Stimulated activated CD4-positive, alpha-beta T cell treated with anti-CD3 and anti-CD28 coated beads, Interleukin-1b, Interleukin-23, amount 100 ng/mL, for 48 hours (primary cell): ENCODE data around the gene KRT15.
"Not testable (repeated sequence)": the region's sequence is repeated elsewhere in the genome, so short reads cannot be mapped to it uniquely, and the experiment has no call there.

Experiments
- DNase-seq: peaks from one replicate; pipeline ENCODE4 v3.0.0-alpha.2; 2020

KRT15 gene

DNA sequence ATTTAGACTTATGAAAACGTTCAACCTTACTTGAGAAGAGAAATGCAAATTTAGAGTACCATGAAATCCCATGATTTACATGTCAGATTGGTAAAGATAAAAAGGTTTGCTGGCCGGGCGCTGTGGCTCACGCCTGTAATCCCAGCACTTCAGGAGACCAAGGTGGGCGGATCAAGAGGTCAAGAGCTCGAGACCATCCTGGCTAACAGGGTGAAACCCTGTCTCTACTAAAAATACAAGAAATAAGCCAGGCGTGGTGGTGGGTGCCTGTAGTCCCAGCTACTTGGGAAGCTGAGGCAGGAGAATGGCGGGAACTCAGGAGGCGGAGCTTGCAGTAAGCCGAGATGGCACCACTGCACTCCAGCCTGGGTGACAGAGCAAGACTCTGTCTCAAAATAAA, 24.1 kb upstream of the KRT15 start:
- not testable (repeated sequence) for DNase-seq

DNA sequence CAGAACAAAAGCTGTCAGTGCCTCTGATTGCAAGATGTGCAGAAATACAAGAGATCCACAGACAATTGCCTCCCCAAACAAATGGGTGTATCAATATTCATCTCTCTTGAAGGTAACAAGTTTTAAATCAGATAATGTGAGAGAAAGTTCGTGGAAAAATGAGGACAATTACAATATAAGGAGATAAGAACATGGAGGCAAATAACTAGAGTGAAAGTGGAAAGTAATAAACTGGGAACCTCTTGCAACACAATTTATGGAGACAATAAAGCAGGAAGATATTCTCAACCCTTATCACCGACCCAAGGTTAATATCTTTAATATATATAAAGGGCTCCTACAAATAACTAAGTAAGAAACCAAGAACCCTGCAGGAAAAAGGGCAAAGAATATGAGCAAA, 23.7 kb upstream of the KRT15 start:
- DNase-seq: no peak

DNA sequence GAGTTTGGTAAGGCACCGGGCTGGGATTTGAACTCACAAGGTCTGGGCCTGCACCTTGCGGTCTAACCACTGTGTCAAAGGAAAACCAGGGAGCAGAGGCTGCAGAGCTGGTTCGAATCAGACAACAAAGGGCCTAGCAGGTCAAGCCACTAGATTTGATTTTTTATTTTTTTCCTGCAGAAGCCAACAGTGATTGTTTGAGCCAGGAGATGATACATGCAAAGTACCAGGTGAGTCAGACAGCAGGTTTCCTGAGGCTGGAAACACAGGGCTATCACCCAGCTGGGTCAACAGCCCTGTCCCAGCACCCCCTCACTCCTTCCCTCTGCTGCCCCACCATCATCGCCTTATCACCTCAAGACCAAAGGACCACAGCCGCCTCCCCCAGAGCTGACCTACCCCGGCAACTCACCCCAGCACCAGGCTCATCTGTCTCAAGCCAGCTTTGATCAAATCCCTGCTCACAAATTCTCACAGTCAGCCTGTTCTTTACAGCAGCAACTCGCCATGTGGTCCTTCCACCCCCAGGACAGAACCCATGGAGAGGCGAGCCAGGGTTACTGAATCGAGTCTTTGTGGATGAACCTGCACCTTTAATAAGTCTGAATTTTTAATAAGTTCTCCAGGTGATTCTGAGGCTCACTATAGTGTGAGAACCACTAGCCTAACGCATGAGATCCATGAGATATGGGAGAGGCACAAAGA, 22.4 kb upstream of the KRT15 start:
- no peak for DNase-seq

DNA sequence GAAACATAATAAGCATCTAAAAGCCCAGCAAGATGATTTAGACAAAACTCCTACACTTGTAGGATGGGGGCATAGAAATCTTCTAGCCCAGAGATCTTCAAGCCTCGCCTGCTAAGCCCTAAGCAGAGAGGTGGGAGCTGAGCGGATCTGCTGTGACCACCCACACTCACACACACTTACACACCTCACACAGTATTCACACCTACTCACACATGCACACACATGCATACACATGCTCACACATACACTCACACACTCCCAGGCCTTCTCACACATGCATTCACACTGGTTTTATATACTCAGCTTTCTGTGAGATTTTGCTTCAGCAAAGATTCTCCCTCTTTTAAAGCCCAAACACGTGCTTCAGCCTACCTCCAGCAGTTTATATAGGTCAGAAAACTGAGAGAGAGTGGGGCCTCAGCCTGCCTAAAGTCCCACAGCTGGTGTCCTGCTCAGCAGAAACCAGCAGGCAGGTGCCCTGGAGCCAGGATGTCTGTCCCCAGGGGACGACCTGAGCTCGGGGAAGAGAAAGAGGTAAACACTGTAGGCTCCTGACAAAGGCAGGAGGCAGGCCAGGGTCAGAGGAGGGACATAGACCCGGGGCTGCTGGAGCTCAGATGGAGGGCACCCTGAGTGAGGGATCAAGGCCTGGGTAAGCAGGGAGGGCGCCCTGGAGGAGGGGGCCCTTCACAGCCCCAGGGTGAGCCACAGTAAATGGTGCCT, 21.4 kb upstream of the KRT15 start:
- DNase-seq: no peak

DNA sequence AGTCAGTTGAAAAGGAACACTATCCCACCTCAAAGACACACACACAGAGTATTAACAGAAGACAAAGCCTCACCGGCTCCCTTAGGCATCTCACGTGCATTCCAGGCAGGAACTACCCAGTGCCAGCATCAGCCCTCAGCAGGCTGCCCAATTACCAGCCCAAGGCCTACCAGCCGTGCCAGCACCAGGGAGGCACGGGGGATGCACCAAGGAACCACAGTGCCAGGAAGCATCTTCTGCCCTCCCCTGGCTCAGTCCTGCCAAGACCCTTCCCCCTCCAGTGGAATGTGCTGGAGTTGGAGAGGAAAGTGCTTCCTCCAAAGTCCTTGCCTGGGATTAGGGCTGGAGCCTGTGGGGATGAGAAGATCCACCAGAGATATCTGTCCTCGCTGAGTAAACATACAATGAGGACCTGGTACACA, 20.4 kb upstream of the KRT15 start:
- no peak for DNase-seq

DNA sequence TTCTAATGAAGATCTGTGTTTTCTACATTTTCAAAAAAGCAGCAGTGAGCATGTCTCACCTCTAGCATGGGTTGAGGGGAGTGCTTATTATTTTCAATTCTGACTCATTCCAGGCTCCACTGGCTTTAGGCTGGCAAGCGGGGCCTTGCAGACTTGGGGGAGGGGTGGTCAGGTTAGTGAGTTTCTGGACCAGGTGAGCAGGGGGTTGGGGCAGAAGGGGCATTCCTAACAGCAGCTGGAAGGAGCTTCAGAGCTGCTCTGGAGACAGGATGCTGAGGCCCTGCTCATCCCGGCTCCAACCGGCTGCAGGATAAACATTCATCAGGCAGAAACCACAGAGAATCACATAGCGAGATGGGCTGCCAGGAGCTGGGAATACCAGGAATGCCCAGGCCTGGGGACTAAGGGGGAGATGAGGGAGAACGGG, 19.9 kb upstream of the KRT15 start:
- no peak for DNase-seq

DNA sequence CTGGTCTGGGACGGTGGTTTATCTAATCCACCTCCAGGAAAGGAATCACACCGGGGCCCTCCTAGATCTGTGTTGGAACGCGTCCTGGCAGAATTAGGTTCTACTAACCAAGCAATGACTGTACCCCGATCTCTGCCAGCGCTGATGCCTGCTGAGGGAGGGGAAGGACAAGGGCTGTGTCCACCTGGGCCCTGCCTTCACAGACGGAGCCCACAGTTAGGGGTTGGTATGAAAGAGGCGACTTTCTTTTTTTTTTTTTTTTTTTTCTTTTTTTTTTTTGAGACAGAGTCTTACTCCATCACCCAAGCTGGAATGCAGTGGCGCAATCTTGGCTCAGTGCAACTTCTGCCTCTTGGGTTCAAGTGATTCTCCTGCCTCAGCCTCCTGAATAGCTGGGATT, 19.3 kb upstream of the KRT15 start:
- no peak for DNase-seq

DNA sequence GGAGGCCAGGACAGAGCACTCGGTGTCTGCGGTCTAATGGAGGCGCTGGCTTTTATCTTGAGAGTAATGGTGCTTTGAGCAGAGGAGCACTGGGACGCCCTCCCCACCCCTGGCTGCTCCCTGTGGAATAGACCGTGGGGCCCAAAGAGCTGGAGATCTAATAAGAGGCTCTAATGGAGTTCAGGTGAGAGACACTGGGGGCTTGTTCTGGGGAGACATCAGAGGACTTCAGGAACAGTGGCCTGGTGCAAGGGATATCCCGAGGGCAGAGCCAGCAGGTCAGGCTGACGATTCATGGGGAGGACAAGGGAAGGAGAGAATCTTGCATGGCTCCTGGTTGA, 18.9 kb upstream of the KRT15 start:
- DNase-seq: no peak

DNA sequence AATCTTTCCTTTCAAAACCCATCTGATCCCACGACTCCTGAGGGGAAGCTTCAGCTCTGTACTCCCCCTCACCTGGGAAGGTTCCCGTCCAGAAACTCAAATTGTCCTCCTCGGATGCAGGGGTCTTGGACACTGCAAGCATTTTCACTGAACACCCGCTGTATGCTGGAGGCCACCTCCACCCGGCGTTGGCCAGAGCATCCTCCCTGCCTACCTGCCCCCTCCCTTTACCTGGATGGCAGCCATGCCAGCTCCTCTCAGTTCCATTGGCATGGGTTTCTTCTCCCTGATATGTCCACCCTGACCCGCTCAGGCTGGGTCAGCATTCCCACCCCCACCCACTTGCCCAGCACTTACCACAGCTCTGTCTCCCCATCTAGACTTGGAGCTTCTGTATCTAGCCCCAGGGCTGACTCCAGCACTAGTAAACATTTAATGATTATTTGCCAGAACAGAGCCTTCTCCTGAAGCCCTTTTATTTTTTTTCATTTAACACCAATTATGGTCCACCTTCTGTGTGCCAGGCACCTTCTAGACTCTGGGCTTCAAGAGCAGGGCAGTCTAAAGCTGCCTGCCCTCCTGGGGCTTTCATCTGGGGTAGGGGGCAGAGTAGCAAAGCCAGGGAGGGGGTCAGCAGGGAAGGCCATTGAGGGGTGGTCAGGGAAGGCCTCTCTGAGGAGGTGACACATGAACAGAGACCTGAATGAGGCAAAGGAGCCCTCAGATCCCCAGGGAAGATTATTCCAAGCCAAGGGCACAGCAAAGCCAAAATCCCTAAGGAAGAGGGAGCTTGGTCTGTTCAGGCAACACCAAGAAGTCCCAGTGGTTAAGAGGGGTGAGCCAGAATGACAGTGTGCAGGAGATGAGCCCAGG, 18.3 kb upstream of the KRT15 start:
- DNase-seq: no peak

DNA sequence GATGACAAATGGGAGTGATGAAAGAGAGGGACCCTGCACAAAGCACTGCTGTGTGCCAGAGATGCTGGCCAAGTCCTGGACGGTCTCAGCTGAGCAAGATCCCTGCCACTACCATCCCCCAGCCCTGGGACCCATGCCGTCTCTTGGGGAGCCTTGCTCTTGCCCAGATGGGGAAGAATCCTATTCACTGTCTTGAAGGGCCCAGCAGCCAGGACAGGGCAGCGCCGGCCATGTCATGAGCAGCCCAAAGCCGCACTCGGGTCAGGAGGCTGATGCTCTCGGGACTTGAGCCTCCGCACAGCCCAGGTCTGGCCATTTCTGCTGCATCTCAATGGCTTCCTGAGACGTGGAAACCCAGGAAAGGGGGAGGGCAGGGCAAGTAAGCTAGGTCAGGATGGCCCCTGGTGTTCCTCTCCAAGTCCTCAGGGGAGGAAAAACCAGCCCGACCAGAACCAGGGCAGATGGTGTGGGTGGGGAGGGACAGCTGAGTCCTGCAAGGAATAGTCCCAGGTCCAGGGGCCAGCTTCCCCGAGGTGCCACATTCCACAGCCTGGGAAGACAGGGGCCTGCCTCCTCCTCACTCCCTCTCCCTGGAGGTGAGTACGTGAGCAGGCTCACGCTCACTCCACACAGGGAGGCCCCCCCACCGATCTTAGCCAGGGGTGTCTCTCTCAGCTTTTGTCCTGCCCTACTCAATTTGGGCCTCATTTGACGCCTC, 17.2 kb upstream of the KRT15 start:
- no peak for DNase-seq

DNA sequence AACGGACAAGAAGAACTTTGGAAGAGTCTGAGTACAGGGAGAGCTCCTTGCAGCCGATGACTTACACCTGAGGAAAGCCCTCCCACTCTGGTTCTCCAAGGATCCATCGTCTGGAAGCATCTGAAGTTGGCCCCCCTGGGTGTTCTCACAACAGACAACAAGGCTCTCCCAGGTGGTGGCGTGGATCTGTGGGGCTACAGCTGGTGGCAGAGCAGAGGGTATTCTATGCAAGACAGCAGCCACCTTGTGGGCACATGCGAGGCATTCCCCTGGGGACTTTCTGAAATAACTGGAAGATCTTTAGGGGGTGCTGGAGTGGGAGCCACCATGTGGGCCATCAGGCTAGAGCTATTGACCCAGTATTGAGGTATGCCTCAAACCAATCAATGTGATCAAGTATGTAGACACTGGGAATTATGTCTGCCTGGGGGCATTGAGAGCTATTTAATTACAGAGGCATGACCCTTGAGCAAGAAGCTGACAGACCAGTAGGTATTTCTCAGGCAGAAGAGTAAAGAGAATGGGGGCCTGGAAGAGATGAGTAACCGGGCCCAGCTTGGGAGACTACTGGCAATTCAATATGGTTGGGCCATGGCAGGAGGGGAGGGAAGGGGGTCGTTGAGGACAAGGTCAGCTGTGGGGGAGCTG, 16.3 kb upstream of the KRT15 start:
- no peak for DNase-seq

DNA sequence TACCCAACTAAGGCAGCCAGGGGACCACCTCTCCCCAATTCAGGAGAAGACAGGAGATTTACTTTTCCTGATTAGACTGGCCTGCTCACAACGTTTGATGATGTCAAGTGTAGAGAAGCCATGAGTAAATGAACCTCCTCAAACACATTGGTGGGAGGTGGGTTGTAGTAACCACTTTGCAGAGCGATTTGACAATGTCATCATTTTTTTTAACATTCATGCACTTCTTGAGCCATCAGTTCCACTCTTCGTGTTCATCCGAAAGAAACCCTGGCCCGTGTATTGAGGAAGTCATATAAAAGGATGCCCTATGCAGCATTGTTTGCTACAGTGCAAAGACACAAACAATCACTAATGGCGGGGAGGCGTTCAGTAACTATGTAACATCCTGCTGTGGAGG, 14.9 kb upstream of the KRT15 start:
- DNase-seq: no peak

DNA sequence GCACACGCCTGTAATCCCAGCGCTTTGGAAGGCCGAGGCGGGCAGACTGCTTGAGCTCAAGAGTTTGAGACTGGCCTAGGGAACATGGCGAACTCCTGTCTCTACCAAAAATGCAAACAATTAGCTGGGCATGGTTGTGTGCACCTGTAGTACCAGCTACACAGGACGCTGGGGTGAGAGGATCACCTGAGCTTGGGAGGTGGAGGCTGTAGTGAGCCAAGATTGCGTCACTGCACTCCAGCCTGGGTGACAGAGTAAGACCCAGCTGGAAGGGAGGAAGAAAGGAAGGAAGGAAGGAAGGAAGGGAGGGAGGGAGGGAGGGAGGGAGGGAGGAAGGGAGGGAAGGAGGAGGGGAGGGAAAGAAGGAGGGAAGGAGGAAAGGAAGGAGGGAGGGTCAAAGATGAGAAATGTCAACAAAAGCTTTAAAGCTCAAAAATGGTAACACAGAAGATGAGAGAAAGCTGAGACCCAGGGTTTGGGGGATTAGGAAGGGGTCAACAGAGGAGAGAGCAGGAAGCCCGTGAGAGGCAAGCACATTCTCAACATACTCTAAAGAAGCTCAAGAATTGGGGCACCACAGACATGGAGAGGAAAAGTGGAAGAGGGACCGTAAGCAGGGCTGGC, 14.4 kb upstream of the KRT15 start:
- DNase-seq: no peak

DNA sequence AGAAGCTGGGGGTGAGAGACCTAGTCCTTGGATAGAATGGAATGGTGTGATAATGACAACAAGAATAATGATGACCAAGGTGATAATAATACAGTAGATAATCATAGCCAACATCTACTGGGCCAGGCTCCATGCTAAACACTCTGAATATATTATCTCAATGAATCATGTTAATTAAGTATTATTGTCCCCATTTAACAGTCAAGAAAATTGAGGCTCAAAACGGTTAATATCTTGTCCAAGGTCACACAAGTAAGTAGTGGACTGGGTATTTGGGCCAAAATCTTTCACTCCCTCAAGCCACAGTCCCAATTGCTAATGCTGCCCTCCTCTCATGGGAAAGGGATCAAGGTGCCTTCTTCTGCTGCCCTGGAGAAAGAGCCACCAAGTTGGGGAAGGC, 13.3 kb upstream of the KRT15 start:
- no peak for DNase-seq

DNA sequence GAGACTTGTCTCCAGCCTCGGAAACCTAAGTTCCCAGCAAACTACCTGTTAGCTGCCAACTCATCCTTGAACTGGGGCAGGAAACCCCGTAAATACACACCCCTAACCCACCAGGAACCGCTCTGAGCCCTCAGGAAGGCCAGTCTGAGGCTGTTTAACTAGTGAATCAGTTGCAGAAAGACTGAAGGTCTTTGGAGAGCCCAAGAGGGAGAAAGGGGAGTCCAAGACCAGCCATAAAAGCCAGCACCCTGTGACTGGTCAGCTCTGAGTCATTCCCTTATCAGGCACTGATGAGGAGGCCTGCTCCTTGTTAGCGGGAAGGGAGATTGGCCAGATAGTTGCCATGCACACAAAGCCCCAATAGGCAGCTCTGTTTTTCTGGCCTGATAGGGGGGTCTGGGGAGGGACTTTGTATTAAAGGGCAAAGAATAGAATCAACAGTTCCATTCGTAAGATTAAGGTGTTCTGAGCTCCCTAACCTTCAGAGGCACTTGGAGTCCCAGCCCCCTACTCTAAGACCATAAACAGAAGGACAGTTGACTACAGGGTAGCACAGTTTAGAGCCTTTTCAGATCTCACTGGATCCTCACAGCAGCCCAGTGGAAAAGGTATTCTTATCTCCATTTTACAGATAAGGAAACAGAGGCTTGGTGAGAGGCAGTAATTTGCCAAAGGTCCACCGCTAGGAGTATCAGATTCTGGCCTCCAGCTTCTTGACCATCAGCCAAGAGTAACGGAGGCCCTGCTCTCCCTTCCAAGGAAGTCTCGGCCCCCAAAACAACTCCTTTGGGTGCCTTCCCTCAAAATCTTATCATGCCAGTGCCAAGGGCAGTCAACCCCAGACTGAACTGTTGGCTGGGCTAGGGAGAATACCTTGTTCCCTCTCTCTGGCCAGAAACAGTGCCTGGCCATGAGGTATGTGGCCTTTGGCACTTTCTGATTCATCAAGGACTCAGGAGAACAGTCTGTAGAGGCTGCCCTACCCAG, 11.7 kb upstream of the KRT15 start:
- DNase-seq: no peak

DNA sequence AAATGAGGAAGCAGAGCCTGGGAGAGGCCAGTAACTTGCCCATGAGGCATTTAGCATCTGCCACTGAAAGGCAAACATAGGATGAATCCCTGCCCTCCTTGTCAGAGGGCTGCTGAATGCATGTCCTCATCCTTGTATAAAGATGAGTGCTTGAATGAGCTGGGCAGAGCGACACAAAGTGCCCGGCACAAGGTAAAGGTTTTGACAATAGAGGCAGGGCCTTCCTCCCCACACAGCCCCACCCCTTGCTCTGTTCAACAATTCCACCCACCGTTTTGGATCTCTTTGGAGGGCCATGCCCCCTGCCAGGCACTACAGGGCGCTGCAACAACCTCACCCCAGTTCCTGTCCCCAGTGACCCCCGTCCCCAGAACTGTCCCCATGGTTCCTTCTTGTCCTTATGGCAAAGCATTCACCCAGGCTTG, 10.8 kb upstream of the KRT15 start:
- no peak for DNase-seq

DNA sequence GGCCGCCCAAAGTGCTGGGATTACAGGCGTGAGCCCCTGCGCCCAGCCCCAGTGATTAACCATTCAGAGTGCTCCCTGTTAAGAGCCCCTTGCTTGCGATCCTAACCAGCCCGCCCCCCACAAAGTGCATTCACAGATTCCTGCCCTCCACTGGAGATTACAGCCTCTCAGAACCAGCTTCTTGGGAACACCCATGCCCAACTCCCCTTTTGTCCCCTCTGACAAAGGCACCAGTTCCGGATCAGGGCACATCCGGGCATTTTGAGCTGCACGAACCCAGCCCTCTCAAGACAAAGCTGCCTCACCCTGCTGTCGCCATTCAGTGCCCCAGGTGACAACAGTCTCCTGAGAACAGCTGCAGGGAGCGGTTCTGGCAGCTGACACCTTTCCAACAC, 10.3 kb upstream of the KRT15 start:
- DNase-seq: no peak

DNA sequence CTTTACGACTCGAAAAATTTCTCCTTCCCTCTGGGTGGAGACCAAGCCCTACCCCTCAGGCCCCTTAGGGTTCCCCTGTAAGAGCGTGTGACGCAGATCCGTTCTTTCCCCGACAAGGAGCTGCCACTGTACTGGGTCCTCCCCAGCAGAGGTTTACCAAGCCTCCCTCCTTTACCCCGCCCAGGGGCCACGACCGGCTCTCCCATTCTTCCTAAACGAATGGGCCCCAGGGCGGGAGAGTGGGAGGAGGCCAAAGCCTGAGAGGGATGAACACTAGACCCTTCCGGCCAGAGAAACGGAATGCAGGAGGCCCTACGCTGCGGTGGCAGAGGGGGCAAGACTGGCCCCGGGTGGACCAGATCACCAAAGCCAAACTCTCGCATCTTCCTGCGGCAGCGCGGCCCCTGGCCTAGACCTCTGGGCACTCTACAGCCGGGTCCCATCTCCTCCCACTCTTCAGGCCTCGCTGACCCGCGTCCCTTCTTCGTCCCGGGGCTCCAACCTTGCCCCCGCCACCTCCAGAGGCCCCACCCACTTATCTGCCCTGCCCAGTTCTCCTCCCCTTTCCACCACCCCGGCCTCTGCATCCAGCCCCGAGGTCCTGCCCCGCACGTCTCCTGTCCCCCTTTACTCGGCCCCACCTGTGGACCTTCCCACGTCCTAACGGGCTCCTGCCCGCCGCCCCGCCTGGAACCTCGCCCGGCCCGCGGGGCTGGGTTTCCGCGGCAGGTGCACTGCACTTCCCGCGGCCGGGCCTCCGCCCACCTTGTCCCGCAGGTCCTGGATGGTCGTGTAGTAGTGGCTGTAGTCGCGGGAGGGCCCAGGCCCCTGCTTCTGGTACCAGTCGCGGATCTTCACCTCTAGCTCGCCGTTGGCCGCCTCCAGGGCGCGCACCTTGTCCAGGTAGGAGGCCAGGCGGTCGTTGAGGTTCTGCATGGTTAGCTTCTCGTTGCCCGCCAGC, 8.7 kb upstream of the KRT15 start:
- no peak for DNase-seq

DNA sequence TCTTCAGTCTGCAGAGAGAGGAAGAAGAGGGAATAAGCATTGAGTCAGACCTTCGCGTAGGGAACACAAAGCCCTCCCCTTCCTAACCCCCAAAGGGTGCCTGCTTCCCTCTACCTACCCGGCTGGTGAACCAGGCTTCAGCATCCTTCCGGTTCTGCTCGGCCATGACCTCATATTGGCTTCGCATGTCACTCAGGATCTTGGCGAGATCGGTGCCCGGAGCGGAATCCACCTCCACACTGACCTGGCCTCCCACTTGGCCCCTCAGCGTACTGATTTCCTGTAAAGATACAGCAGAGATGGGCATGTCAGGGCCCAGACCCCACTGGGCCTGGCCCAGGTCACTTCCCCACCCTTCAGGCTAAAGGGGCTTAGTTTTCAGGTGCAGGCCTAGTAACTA, 5.6 kb upstream of the KRT15 start:
- no peak for DNase-seq

DNA sequence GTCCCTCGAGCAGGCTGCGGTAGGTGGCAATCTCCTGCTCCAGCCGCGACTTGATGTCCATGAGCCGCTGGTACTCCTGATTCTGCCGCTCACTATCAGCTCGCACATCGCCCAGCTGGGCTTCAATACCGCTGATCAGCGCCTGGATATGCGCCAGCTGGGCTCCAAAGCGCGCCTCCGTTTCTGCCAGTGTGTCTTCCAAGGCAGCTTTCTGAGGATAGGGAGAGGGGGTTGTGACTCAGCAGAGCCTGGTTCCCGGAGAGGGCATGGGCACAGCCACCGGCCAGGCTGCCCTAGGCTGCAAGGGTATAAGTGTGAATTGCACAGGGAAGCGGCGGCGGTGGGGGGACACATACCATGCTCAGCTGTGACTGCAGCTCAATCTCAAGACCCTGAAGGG, 5.1 kb upstream of the KRT15 start:
- no peak for DNase-seq
